Measurements from ENCODE around the gene ODAD4. TPM values are rescaled to one million over a fixed set of nuclear protein-coding genes. Genes with fewer than 3 reads are reported as not detected.

The ODAD4 gene
- total RNA-seq, 1 donor from 2014 or later = 1.7 TPM

DNA sequence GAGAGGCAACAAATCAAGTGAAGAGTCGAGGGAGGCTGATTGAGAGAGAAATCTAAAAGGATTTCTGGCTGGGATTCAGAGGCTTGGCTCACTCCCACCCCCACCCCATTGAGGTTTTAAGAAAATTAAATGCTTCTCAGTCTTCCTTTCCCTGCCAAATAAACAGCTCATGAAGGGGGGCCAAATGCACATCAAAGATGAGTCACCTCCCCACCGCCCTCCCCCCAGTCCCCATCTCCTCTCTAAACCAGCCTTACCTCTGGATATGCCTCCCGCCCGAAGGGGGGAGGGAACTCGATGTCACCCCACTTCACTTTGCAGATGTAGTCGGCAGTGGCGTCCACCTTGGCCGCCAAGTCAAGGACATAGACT is 23.2 kb upstream of the ODAD4 start:
- Histone ChIP-seq H3K27me3 (no peaks in the 10 kb centered on the region), H3K9me3 (no peaks in the 10 kb centered on the region), H3K4me3 (no peak overlapping the region), H3K36me3 (peaks cover 0 to 68% of the 10 kb centered on the region in 2 donors), H3K27ac (peak overlapping the region; percentile 80), H3K4me1 (peaks cover 9% of the 10 kb centered on the region)
- intact Hi-C loops (cut with DNase I) = no loop called here
- TF ChIP-seq POLR2A (IDR thresholded peaks at IDR 0.05) = no peak
- TF ChIP-seq, protein P1, sequence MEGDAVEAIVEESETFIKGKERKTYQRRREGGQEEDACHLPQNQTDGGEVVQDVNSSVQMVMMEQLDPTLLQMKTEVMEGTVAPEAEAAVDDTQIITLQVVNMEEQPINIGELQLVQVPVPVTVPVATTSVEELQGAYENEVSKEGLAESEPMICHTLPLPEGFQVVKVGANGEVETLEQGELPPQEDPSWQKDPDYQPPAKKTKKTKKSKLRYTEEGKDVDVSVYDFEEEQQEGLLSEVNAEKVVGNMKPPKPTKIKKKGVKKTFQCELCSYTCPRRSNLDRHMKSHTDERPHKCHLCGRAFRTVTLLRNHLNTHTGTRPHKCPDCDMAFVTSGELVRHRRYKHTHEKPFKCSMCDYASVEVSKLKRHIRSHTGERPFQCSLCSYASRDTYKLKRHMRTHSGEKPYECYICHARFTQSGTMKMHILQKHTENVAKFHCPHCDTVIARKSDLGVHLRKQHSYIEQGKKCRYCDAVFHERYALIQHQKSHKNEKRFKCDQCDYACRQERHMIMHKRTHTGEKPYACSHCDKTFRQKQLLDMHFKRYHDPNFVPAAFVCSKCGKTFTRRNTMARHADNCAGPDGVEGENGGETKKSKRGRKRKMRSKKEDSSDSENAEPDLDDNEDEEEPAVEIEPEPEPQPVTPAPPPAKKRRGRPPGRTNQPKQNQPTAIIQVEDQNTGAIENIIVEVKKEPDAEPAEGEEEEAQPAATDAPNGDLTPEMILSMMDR (IDR thresholded peaks at IDR 0.05) = no peak
- no peak for TF ChIP-seq POLR2AphosphoS5 (IDR thresholded peaks at IDR 0.05; ENCODE audit: insufficient read depth in 1 of 2, low read depth in 1 of 2)
- no peak for DNase-seq (ENCODE audit: extremely low spot score in 2 of 2)

DNA sequence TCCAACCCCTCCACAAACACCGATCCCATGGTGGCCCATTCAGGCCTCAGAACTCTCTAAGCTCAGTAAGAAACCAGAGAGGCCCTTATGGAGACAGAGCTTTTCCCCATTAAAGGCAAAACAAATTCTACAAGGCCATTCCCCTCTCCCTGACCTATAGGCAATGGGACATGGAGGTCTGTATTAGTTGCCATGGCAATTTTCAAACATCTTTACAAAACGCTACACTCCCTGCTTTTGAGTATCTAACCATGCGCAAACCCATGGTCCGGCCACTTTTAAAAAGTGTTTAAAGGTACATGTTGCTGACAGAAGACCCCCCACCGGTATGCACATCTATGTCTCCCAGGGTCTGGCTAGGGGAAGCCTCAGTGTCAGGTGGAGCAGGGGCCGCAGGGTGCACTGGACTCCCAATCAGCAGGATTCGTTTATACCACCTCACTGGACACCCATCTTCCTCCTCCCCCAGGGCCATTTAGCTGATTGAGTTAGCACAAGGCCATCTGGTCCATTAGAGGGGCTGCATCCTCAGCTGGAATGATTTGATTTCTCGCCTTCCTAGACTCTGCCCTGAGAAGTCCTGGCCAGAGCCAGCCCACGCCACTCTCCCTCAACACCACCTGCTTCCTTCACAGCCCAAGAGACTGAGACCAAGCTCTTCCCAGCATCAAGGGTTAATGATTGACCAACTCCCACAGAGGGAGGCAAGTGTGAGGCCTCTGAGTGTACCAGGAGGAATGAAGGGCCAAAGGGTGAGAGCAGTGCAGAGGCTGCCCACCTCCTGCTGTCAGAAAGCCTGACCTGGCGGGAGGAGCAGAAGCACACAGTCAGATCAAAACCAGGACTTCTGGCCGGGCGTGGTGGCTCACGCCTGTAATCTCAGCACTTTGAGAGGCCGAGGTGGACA is 22.5 kb upstream of the ODAD4 start:
- Histone ChIP-seq H3K36me3 (peaks cover 0 to 67% of the 10 kb centered on the region in 2 donors), H3K9me3 (no peaks in the 10 kb centered on the region), H3K4me3 (no peak overlapping the region), H3K4me1 (peaks cover 9% of the 10 kb centered on the region), H3K27ac (peak overlapping the region; percentile 42), H3K27me3 (no peaks in the 10 kb centered on the region)
- intact Hi-C loops (cut with DNase I) = no loop called here
- no peak for DNase-seq (ENCODE audit: extremely low spot score in 2 of 2)
- TF ChIP-seq, protein P1 (IDR thresholded peaks at IDR 0.05) = no peak
- TF ChIP-seq POLR2AphosphoS5 (IDR thresholded peaks at IDR 0.05; ENCODE audit: insufficient read depth in 1 of 2, low read depth in 1 of 2) (no peak), POLR2A (IDR thresholded peaks at IDR 0.05) (no peak)

DNA sequence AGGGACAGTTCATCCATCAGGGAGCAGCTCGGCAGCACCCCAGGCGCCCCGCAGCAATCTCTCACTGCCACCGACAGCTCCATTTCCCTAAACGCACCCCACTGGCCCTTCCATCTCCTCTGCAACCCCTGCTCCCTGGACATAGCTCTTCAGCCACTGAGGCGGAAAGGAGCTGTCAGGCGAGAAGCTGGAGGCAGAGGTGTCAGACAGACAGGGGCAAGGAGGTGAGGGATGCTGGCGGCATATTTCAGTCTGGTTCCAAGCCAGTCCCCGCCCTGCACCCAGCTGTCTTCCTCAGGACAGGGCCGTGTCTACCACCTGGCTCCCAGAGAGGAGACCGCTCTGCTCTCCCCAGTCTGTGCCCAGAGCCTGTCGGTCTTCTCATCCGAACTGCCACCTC is 21.3 kb upstream of the ODAD4 start:
- no peak overlapping the region for H3K27ac ChIP-seq
- peaks cover 0 to 61% of the 10 kb centered on the region in 2 donors for H3K36me3 ChIP-seq
- DNase-seq (ENCODE audit: extremely low spot score in 2 of 2) = no peak
- no peak overlapping the region for H3K4me3 ChIP-seq
- TF ChIP-seq POLR2AphosphoS5 (IDR thresholded peaks at IDR 0.05; ENCODE audit: insufficient read depth in 1 of 2, low read depth in 1 of 2) = no peak
- no peak for TF ChIP-seq POLR2A (IDR thresholded peaks at IDR 0.05)
- TF ChIP-seq, protein P1 (IDR thresholded peaks at IDR 0.05) = no peak
- intact Hi-C loops (cut with DNase I) = no loop called here
- H3K4me1 ChIP-seq = peaks cover 11% of the 10 kb centered on the region
- no peaks in the 10 kb centered on the region for H3K9me3 ChIP-seq
- no peaks in the 10 kb centered on the region for H3K27me3 ChIP-seq

DNA sequence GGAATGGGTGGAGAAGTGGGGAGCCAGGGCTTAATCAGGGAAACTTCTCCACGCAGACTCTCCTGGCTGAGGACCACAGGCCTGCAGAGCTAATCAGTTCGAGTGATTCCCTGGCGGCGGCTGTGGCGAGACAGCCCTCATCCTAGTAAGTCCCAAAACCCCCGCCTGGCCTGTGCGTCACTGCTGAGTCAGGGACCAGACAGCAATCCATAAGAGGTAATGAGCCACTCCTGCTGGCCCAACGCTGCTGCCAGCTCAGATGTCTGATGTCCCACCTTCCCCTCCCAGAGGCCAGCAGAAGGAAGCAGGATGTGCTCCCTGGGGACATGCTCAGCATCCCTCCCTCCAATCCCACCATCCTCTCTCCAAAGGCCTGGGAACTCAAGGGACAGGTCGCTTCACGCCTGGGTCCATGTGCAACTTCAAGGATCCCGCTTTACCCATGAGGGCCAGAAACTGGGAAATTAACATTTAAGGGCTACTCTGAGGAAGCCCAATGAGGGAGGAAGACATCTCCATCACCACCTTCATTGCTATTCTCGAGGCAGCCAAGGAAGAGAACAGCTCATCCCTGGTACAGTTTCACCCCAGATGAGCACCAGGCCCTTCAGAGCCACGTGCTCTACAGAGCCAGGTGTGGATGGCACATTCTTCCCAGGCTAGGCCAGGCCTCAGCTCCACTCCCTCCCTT is 19.6 kb upstream of the ODAD4 start:
- Histone ChIP-seq H3K4me3 (no peak overlapping the region), H3K9me3 (no peaks in the 10 kb centered on the region), H3K4me1 (peaks cover 17% of the 10 kb centered on the region), H3K36me3 (peaks cover 0 to 48% of the 10 kb centered on the region in 2 donors), H3K27ac (no peak overlapping the region), H3K27me3 (no peaks in the 10 kb centered on the region)
- TF ChIP-seq, protein P1 (IDR thresholded peaks at IDR 0.05) = no peak
- peak in 1 of 2 donors; percentile 21 for TF ChIP-seq POLR2AphosphoS5 (IDR thresholded peaks at IDR 0.05; ENCODE audit: insufficient read depth in 1 of 2, low read depth in 1 of 2)
- intact Hi-C loops (cut with DNase I) = no loop called here
- DNase-seq (ENCODE audit: extremely low spot score in 2 of 2) = no peak
